Fibroblast of the aortic adventitia (primary cell): Measurements from ENCODE around the gene CTNNA2. TPM values are rescaled to one million over a fixed set of nuclear protein-coding genes. Genes with fewer than 3 reads are reported as not detected.

Experiments used
- DNase-seq: peaks from one replicate; pipeline ENCODE4 v3.0.0-alpha.2; 2010; ENCODE audit warnings: low read depth
- H3K4me3 ChIP-seq: 2 replicates; pipeline ENCODE4 v1.5.1; 2011; ENCODE audit warnings: low read depth, mild to moderate bottlenecking, control low read depth, low read length, moderate library complexity
- total RNA-seq: library from RNA; depleted of rRNA; stranded (reverse); fragments of >200 nt; gene quantifications from 2 replicates; pipeline ENCODE4 v1.2.3, GENCODE V29; 2012; ENCODE audit warnings: low replicate concordance
- TF ChIP-seq, protein P1 (sequence below): IDR thresholded peaks from 2 replicates; pipeline ENCODE4 v1.5.1; 2011; ENCODE audit warnings: mild to moderate bottlenecking, low read length, control low read depth, inconsistent platforms; ENCODE audit not compliant: insufficient read depth

CTNNA2 gene
- total RNA-seq, 1 donor, result 0.36 TPM

DNA sequence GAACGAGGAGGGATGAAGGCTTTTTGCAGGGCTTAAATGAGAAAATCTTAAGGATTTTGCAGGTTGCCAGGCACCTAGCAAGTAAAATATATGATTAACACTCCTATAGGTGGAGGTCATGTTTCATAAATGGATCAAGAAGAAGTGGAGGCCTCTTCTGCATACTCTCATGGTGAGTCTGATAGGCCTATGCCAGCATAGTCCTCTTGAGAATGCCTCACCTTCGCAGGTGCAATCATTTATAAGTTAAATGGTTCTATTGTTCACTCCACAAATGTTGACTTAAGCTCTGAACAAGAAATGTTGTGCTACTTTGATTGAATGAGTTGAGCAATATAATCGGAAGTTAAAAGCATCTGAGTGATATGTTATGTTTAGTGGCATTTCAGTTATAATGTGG lies 779.6 kb downstream of the CTNNA2 start:
- DNase-seq, result no peak
- no peak overlapping the region for H3K4me3 ChIP-seq
- TF ChIP-seq, protein P1, sequence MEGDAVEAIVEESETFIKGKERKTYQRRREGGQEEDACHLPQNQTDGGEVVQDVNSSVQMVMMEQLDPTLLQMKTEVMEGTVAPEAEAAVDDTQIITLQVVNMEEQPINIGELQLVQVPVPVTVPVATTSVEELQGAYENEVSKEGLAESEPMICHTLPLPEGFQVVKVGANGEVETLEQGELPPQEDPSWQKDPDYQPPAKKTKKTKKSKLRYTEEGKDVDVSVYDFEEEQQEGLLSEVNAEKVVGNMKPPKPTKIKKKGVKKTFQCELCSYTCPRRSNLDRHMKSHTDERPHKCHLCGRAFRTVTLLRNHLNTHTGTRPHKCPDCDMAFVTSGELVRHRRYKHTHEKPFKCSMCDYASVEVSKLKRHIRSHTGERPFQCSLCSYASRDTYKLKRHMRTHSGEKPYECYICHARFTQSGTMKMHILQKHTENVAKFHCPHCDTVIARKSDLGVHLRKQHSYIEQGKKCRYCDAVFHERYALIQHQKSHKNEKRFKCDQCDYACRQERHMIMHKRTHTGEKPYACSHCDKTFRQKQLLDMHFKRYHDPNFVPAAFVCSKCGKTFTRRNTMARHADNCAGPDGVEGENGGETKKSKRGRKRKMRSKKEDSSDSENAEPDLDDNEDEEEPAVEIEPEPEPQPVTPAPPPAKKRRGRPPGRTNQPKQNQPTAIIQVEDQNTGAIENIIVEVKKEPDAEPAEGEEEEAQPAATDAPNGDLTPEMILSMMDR, result no peak

DNA sequence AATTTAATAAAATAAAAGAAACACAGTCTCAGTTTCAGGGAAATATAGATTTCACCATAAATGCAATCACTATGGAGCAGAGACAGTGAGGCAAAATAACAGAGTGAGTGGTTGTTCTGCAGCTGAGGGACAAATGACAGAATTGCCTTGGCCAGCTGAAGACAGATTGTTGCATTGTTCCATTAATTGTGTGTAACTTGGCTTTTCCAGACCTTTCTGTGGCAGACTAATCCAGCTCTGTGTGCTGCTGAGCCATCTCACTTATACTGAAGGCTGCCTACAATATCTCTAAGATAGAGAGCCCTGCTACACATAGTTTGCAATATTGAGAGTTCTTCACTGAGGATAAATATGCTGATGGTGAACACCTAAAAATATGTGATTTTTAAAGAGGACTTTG lies 780.2 kb downstream of the CTNNA2 start:
- no peak for DNase-seq
- TF ChIP-seq, protein P1, result no peak
- no peak overlapping the region for H3K4me3 ChIP-seq

DNA sequence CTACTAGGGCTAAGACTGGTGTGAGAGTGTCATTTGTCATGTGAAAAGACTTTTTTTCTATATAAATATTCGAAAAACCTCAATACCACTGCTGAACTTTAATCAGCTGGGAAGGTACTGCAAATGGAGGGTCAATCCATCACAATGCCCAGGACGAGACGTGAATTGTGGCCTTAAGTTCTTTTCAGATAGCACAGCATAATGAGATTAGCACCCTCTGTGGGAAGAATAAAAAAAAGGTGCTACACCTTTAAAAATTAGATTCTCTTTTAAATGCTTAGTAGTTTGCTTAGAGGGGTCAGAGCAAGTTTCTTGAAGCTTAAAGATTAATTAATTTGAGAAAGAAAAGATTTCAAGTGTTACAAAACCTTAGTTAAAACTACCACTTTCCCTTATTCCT lies 786.1 kb downstream of the CTNNA2 start:
- no peak overlapping the region for H3K4me3 ChIP-seq
- no peak for DNase-seq
- TF ChIP-seq, protein P1, result no peak

DNA sequence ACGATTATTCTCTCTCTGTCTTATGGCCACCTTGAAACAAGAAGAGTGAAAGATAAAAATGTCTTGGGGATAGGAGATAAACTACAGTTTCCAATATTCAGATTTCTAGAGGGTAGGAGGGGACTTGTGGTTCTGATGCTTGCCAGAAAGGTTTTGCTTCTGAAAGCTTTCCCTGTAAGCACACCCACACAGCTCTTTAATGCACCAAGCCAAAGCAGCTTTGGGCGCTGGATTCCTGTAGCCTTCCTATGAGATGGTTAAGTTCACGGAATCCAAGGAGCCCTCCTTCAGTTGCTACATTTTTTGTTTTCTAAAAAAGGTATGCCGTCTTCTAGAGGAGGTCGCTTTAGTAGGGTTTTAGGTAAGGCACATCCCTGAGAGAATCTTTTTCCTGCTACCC lies 786.8 kb downstream of the CTNNA2 start:
- TF ChIP-seq, protein P1, result no peak
- DNase-seq, result no peak
- H3K4me3 ChIP-seq, result no peak overlapping the region

DNA sequence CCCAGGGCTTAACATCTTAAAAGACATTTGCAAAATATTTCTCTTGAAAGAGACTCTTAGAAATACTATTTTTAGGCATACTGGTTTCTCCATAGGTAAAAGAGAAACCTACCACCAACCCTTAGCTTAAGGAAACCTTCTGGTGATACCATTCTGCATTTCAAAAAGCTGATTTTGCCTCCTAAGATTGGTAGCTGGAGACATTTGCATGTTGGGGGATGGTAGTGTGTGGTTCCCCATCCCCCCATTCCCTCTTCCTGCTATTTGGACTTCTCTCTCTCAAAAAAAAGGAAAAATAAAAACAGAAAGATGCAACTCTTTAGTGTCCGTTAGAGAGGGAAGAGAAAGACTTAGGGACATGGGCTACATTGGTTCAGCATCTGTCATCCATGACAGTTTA lies 787.5 kb downstream of the CTNNA2 start:
- TF ChIP-seq, protein P1, result no peak
- DNase-seq, result no peak
- no peak overlapping the region for H3K4me3 ChIP-seq

DNA sequence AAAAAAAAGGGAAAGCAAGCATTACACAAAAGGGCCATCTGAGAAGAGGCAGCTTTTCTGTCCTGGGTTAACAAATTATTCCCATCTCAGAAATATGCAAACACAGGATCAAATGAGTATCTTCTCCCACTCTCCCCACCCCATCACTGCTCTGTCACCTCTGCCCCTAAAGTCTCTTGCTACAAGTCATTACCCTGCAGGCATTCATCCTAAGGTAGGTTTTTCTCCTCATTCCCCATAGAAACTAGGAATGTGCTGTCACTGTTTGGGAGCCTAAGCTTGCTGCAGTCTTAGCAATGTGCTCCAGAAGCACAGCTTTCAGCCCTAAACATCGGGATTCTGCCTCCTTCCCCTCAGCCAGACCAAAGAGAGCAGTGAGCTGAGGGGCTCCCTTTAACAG lies 788.1 kb downstream of the CTNNA2 start:
- no peak for DNase-seq
- TF ChIP-seq, protein P1, result no peak
- H3K4me3 ChIP-seq, result no peak overlapping the region

DNA sequence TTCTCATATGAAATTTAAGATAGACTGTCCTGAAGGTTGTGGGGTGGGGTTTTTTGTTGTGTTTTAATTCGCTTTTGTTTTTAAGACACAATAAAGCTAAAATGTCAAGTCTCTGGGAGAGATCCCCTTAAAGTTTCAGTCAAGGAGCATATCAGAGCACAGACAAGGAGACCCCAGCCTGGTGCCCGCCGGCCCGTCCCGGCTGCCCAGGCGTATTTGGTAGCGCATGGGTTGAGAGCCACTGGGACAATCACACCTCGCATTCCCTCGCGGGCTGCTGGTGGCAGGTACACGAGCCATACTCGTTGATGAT lies 789.1 kb downstream of the CTNNA2 start:
- TF ChIP-seq, protein P1, result no peak
- H3K4me3 ChIP-seq, result no peak overlapping the region
- no peak for DNase-seq
